Parathyroid adenoma (tissue), 2 donors: ENCODE data around the gene PILRA.

Source experiments
- H2AFZ ChIP-seq: fragments of 300-600 bp; sonication (generic); one replicate; pipeline ENCODE4 v1.7.0; 2017; ENCODE audit warnings: antibody characterized with exemption, mild to moderate bottlenecking
- H3K27ac ChIP-seq: fragments of 300-600 bp; sonication (generic); one replicate; pipeline ENCODE4 v1.7.0; 2017
- H3K27me3 ChIP-seq: fragments of 300-600 bp; sonication (generic); one replicate; pipeline ENCODE4 v1.7.0; 2017; ENCODE audit warnings: low read length; ENCODE audit not compliant: control insufficient read depth, insufficient read depth
- H3K36me3 ChIP-seq: fragments of 300-600 bp; sonication (generic); one replicate; pipeline ENCODE4 v1.7.0; 2017; ENCODE audit warnings: low read length; ENCODE audit not compliant: control insufficient read depth, insufficient read depth
- H3K4me1 ChIP-seq: fragments of 300-600 bp; sonication (generic); one replicate; pipeline ENCODE4 v1.7.0; 2017; ENCODE audit warnings: control low read depth
- H3K4me2 ChIP-seq: fragments of 300-600 bp; sonication (generic); one replicate; pipeline ENCODE4 v1.7.0; 2017; ENCODE audit warnings: low read length
- H3K4me3 ChIP-seq: fragments of 300-600 bp; sonication (generic); one replicate; pipeline ENCODE4 v1.7.0; 2017; ENCODE audit warnings: low read depth, low read length
- H3K79me2 ChIP-seq: fragments of 300-600 bp; sonication (generic); one replicate; pipeline ENCODE4 v1.7.0; 2017; ENCODE audit warnings: control low read depth
- H3K9ac ChIP-seq: fragments of 300-600 bp; sonication (generic); one replicate; pipeline ENCODE4 v1.7.0; 2017; ENCODE audit warnings: mild to moderate bottlenecking
- H3K9me3 ChIP-seq: fragments of 300-600 bp; sonication (generic); one replicate; pipeline ENCODE4 v1.7.0; 2017; ENCODE audit warnings: low read length; ENCODE audit not compliant: control insufficient read depth
- CTCF ChIP-seq: fragments of 300-600 bp; sonication (generic); IDR thresholded peaks from one replicate; pipeline ENCODE4 v1.7.0; 2017; ENCODE audit warnings: antibody characterized with exemption, mild to moderate bottlenecking
- donor health status: primary hyperparathyroidism.

Gene PILRA

GRCh38 chr7:100425347-100425746, 52.1 kb downstream of the PILRA start:
- H3K79me2 ChIP-seq: no peaks in the 10 kb centered on the region
- H3K36me3 ChIP-seq: no peaks in the 10 kb centered on the region
- no peak overlapping the region for H3K4me3 ChIP-seq
- no peak overlapping the region for H3K27ac ChIP-seq
- H3K4me2 ChIP-seq: no peak overlapping the region
- no peaks in the 10 kb centered on the region for H3K9me3 ChIP-seq
- TF ChIP-seq CTCF: no peak
- H3K9ac ChIP-seq: no peak overlapping the region
- no peaks in the 10 kb centered on the region for H3K27me3 ChIP-seq
- H2AFZ ChIP-seq: no peak overlapping the region
- peaks cover 3% of the 10 kb centered on the region for H3K4me1 ChIP-seq

- H3K4me3 ChIP-seq: no peak overlapping the region
- H3K9ac ChIP-seq: no peak overlapping the region
- H2AFZ ChIP-seq: no peak overlapping the region
- TF ChIP-seq CTCF: no peak
- no peaks in the 10 kb centered on the region for H3K79me2 ChIP-seq
- no peaks in the 10 kb centered on the region for H3K9me3 ChIP-seq
- no peak overlapping the region for H3K27ac ChIP-seq
- H3K4me1 ChIP-seq: peaks cover 13% of the 10 kb centered on the region
- H3K36me3 ChIP-seq: no peaks in the 10 kb centered on the region
- no peak overlapping the region for H3K4me2 ChIP-seq
- no peaks in the 10 kb centered on the region for H3K27me3 ChIP-seq
These were observed 53.2 kb downstream of the PILRA start for GRCh38 chr7:100426516-100426915.

- Histone ChIP-seq H3K9ac (no peak overlapping the region), H3K4me2 (peak overlapping the region; percentile 99), H3K4me3 (peak overlapping the region; percentile 99), H3K27me3 (no peaks in the 10 kb centered on the region), H2AFZ (peak overlapping the region; percentile 99), H3K9me3 (no peaks in the 10 kb centered on the region), H3K4me1 (peaks cover 23% of the 10 kb centered on the region), H3K36me3 (no peaks in the 10 kb centered on the region), H3K27ac (peak overlapping the region; percentile 100), H3K79me2 (peaks cover 3% of the 10 kb centered on the region)
- TF ChIP-seq CTCF: no peak
These were observed 54.5 kb downstream of the PILRA start for GRCh38 chr7:100427762-100428198.

- H2AFZ ChIP-seq: peak within 1 kb of the TSS; percentile 99
- peaks cover 3% of the 10 kb centered on the region for H3K79me2 ChIP-seq
- peak within 1 kb of the TSS; percentile 99 for H3K4me2 ChIP-seq
- H3K36me3 ChIP-seq: no peaks in the 10 kb centered on the region
- peak within 1 kb of the TSS; percentile 99 for H3K4me3 ChIP-seq
- peak within 1 kb of the TSS; percentile 100 for H3K9ac ChIP-seq
- peak; percentile 22 for TF ChIP-seq CTCF
- H3K27me3 ChIP-seq: no peaks in the 10 kb centered on the region
- H3K4me1 ChIP-seq: peaks cover 23% of the 10 kb centered on the region
- H3K27ac ChIP-seq: peak within 1 kb of the TSS; percentile 100
- no peaks in the 10 kb centered on the region for H3K9me3 ChIP-seq
These were observed 55.1 kb downstream of the PILRA start, which contains the start of gene ZCWPW1 for GRCh38 chr7:100428199-100428966. Gene ZCWPW1, minus strand, starts transcription at chr7:100428703. Its CDS starts 8,054 bp downstream, at chr7:100420649.
